ENCODE results near the gene HBS1L. TPM values are rescaled to one million over a fixed set of nuclear protein-coding genes. Genes with fewer than 3 reads are reported as not detected.

HBS1L gene
- total RNA-seq, 1 experiment from 2014 or later: 95.4 TPM

- DNase-seq (ENCODE audit: low spot score): no peak
- CTCF ChIA-PET: interaction anchor here (1.5 kb wide), 1 partner anchor 20 kb away, joined by 8 read pairs; no protein-coding TSS in a partner anchor
- Mint-ChIP-seq H3K4me3 (no peak overlapping the region), H3K36me3 (no peaks in the 10 kb centered on the region), H3K27me3 (ENCODE audit: low read depth) (no peaks in the 10 kb centered on the region), H3K9me3 (no peaks in the 10 kb centered on the region), H3K27ac (no peak overlapping the region), H3K4me1 (peaks cover 18% of the 10 kb centered on the region)
- ATAC-seq: no peak
- TF ChIP-seq NFATC4 (CRISPR knock-in tag; IDR thresholded peaks at IDR 0.05): no peak
- no peak for TF ChIP-seq SMAD3 (CRISPR knock-in tag; IDR thresholded peaks at IDR 0.05; ENCODE audit: borderline replicate concordance)
- TF ChIP-seq PRRX2 (CRISPR knock-in tag; IDR thresholded peaks at IDR 0.05): no peak
- TF ChIP-seq SP1 (CRISPR knock-in tag; conservative IDR thresholded peaks at IDR 0.05): no peak
- TF ChIP-seq PREB (CRISPR knock-in tag; IDR thresholded peaks at IDR 0.05; ENCODE audit: borderline replicate concordance): no peak
- TF ChIP-seq, protein P1, sequence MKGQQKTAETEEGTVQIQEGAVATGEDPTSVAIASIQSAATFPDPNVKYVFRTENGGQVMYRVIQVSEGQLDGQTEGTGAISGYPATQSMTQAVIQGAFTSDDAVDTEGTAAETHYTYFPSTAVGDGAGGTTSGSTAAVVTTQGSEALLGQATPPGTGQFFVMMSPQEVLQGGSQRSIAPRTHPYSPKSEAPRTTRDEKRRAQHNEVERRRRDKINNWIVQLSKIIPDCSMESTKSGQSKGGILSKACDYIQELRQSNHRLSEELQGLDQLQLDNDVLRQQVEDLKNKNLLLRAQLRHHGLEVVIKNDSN (CRISPR knock-in tag; IDR thresholded peaks at IDR 0.05): no peak
- no peak for TF ChIP-seq E2F1 (CRISPR knock-in tag; IDR thresholded peaks at IDR 0.05)
- no peak for TF ChIP-seq SOX15 (CRISPR knock-in tag; IDR thresholded peaks at IDR 0.05)
- TF ChIP-seq, protein P2, sequence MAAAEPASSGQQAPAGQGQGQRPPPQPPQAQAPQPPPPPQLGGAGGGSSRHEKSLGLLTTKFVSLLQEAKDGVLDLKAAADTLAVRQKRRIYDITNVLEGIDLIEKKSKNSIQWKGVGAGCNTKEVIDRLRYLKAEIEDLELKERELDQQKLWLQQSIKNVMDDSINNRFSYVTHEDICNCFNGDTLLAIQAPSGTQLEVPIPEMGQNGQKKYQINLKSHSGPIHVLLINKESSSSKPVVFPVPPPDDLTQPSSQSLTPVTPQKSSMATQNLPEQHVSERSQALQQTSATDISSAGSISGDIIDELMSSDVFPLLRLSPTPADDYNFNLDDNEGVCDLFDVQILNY (CRISPR knock-in tag; IDR thresholded peaks at IDR 0.05): no peak
- no peak for TF ChIP-seq ZNF416 (CRISPR knock-in tag; IDR thresholded peaks at IDR 0.05)
- TF ChIP-seq, protein P3, sequence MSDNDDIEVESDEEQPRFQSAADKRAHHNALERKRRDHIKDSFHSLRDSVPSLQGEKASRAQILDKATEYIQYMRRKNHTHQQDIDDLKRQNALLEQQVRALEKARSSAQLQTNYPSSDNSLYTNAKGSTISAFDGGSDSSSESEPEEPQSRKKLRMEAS (CRISPR knock-in tag; IDR thresholded peaks at IDR 0.05): no peak
- TF ChIP-seq TCF7 (CRISPR knock-in tag; IDR thresholded peaks at IDR 0.05; ENCODE audit: low read depth): no peak
- TF ChIP-seq, protein P4, sequence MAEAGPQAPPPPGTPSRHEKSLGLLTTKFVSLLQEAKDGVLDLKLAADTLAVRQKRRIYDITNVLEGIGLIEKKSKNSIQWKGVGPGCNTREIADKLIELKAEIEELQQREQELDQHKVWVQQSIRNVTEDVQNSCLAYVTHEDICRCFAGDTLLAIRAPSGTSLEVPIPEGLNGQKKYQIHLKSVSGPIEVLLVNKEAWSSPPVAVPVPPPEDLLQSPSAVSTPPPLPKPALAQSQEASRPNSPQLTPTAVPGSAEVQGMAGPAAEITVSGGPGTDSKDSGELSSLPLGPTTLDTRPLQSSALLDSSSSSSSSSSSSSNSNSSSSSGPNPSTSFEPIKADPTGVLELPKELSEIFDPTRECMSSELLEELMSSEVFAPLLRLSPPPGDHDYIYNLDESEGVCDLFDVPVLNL (CRISPR knock-in tag; IDR thresholded peaks at IDR 0.05; ENCODE audit: borderline replicate concordance, low read depth): no peak
- TF ChIP-seq FOXJ3 (CRISPR knock-in tag; IDR thresholded peaks at IDR 0.05; ENCODE audit: borderline replicate concordance): no peak
- TF ChIP-seq IRF1 (CRISPR knock-in tag; IDR thresholded peaks at IDR 0.05): no peak
- no peak for TF ChIP-seq TEAD4 (CRISPR knock-in tag; IDR thresholded peaks at IDR 0.05)
- no peak for TF ChIP-seq NFE2L1 (CRISPR knock-in tag; IDR thresholded peaks at IDR 0.05)
- no peak for TF ChIP-seq CTCF (IDR thresholded peaks at IDR 0.05)
- TF ChIP-seq, protein P5, sequence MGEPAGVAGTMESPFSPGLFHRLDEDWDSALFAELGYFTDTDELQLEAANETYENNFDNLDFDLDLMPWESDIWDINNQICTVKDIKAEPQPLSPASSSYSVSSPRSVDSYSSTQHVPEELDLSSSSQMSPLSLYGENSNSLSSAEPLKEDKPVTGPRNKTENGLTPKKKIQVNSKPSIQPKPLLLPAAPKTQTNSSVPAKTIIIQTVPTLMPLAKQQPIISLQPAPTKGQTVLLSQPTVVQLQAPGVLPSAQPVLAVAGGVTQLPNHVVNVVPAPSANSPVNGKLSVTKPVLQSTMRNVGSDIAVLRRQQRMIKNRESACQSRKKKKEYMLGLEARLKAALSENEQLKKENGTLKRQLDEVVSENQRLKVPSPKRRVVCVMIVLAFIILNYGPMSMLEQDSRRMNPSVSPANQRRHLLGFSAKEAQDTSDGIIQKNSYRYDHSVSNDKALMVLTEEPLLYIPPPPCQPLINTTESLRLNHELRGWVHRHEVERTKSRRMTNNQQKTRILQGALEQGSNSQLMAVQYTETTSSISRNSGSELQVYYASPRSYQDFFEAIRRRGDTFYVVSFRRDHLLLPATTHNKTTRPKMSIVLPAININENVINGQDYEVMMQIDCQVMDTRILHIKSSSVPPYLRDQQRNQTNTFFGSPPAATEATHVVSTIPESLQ (CRISPR knock-in tag; IDR thresholded peaks at IDR 0.05): no peak
- POLR2A ChIA-PET: interaction anchor here (0.5 kb wide), 1 partner anchor 1732 kb away, joined by 3 read pairs; no protein-coding TSS in a partner anchor
Measured at GRCh38 chr6:135022050-135022697, 32.4 kb downstream of the HBS1L start.

Measured in WTC11 (cell line).